Stimulated activated CD8-positive, alpha-beta memory T cell treated with anti-CD3 and anti-CD28 coated beads, Interleukin-15, amount 100 ng/mL, for 24 hours (primary cell): ENCODE measurements around the gene SBNO2.

ENCODE experiments used
- DNase-seq: peaks from one replicate; pipeline ENCODE4 v3.0.0-alpha.2; 2020; ENCODE audit warnings: low read depth

The SBNO2 gene

DNA sequence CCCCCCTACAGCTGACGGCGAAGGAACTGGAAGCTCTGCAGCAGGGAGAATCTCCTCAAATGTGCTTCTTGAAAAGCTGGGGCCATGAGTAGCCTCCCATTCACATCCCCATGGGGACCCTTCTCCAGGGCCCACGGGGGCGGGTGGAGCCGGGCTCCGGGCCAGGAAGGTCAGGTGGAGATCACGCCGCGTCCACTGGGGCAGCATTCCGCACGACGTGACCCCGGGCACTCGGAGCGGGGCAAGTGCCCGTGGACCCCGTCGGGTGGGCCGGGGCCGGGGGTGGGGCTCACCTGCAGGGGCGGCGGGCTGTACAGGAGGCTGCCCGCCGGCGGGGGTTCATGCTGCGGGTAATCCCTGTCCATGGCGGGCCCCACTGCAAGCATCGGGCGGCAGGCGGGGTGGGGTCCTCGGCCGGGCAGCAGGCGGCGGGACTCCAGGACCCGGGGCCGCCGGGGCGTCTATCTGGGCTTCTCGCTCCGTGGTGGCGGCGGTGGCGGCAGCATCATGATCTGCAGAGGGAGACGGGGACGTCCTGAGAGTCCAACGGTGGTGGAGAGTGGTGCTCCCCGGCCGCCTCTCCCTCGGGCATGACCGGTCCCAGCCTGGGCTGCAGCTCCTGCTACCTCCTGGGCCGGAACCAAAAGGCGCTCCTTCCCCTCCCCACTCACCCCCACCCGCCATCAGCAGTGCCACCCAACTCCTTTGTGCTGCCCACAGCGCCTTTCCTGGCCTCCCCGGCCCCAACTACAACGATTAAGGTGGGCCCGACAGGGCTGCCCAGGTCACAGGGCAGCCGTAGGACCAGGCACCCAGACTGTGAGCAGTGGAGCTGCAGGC, 20.0 kb downstream of the SBNO2 start:
- no peak for DNase-seq

DNA sequence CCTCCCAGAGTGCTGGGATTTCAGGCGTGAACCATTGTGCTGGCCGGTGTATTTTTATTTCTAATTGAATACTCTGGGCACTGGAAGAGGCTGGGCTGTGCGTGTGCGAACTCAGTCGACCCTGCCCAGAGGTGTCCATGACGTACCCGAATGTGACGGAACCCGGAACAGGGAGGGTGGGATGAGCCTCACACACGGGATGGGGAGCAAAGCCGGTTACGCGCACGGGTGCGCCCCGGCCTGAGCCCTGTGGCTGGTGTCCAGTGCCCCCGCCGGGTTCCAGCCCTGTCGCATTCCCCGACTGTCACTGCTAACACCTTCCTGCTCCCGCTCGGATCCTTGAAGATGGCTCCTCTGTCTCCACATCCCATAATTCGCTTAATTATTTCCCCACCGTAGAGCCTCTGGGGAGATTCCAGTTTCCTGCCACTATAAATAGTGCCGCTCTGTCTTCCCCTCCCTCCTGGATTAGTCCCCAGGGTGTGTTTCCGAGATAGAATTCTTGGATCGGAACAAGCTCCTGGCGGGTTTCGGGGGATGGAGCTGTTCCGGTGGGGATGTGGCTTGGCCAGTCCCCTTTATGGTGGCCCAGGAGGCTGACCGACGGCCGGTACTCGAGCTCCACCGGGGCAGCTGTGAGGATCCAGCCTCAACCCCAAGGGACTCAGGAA, 22.0 kb downstream of the SBNO2 start:
- no peak for DNase-seq

- DNase-seq = no peak
These were observed 22.9 kb downstream of the SBNO2 start for GRCh38 chr19:1151037-1151724.

DNA sequence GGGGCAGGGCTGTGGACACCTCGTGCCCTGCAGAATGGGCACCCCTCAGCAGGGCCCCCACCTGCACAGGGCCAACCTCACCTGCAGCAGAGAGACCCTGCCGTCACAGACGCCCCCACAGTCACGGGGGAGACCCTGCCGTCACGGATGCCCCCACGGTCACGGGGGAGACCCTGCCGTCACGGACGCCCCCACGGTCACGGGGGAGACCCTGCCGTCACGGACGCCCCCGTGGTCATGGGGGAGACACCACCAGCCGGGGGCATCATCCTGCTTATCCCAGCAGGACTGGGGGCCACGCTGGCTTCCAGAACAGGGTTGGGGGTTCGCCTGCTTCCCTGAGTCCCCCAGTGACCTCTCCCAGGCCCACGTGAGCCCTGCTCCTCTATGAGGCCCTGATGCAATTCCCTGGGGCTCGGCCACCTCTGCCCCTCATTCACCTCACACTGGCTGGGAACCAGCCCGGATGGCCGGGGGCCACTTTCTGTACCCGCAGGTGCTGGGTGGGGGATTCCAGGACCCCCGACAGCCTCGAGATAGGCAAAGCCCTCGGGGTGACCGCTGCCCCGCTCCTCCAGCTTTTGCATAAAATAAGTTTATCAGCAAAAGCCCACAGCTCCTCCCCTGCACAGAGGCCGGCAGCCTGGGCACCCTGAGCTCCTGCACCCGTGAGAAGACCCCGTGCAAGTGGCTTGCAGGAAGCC, 23.6 kb downstream of the SBNO2 start:
- DNase-seq = no peak

DNA sequence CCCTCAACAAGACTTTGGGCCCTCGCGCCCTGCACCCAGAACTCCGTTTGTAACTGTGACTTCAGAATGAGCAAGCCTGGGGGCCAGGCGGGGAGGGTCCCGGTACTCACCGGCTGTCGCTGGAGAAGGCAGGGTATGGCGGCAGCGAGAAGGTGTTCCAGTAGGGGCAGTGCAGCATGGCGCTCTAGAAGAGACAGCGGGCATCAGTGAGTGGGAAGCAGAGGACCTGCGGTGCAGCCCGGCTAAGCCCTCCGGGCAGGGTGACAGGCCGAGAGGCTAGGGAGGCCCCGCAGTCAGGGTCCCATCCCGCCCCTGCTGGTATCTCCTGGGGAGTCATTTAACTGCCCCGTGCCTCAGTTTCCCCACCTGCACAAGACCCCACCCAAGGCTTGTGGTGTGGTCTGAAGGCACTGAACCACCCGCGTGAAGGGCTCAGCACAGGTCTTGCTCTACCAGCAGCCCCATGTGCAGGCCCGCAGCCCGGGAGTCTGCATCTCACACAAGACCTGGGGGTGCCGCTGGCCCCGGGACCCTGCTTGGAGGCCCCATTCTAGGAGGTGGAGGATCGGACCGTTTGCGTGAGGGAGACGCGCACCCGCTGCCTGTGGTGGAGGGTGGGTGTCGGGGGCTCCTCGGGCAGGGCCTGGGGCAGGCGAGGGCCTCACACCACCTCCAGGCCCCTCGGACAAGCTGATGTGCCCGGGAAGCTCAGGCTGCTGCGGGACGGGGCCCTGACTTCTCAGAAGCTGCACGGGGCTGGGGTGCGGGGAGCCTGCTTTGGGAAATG, 24.6 kb downstream of the SBNO2 start:
- no peak for DNase-seq

GRCh38 chr19:1147934-1148549, 26.0 kb downstream of the SBNO2 start:
- no peak for DNase-seq

DNA sequence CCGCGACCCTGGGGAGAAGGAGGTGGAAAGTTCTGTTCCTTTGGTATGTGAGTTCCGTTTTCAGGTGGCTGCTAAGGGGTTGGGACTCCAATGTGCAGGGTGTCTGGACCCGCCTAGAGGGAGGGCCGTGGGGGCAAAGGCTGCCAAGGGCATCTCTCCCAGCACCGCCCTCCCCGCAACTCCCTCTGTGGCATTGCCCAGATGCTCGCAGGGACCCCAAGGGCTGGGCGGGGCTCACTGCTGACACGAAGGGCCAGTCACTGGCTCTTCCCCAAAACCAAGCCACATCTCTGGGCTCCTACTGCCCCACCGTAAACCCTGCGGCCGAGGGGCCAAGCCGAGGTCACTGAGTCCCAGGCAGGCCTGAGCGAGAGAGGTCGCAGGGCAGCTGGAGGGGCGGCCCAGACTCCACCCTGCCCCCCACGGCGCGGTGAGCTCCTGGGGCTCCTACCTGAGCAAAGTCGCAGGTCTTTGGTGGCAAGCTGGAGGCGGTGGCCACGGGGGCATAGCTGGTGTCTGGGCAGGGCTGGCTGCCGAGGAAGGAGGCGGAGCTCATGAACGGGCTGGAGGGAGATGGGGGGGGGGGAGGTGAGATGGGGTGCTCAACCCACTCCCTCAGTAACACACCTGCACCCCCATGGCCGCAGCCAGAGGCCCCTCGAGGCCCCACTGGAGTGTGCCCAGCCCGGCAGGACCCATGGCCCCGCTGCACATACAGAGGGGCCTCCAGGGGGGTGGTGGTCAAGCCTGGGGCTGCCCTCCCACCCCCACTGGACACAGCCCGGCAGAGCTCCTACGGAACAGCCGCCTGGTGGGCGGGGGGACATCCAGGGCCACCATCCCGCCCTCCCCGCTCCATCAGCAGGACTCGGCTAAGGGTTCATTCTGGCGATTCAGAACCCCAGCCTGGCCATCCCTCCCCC, 26.9 kb downstream of the SBNO2 start:
- no peak for DNase-seq

DNA sequence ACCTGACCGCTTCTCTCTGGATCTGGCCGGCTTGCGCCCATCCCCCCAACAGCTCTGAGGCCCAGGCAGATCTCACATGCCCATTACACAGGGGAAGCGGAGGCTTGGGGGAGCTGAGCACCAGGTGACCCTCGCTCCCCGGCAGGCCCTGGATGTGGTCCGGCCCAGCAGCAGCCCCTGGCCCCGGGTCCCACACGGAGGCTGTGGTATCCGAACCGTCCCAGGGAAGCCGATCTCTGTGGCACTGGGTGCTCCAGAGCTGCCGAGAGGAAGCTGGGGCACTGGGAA, 27.7 kb downstream of the SBNO2 start:
- DNase-seq = no peak

DNA sequence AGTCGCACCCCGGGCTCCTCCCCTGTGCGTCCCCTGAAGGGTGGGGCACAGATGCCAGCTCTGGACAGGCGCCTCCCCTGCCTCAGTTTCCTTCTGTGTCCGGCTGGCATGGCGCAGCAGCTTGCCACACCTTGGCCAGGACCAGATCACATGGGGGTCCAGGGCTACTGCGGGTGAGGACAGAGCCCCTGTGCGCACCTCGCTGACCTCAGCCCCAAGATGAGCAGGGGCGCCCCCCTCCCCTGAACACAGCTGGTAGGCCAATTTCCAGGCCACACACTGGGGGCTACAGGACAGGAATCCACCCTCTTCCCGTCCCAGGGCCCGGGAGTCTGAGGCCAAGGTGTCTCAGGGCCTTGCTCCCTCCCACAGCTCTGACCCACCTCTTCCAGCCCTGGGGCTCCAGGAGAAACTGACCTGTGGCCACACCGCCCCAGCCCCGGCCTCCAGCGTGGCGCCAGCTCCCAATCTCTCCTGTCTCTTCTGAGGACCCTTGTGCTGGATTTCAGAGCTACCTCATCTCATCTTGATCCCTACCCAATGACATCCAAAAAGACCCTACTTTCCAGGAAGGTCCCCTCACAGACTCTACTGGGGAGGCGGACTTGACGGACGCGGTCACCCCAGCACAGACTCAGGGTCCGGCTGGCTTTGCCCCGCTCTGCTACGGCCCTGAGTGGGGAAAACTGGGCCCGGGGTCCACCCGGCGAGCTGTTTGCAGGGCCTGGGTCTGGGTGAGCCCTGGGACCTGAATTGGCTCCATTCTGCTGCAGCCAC, 28.2 kb downstream of the SBNO2 start:
- no peak for DNase-seq

- DNase-seq = no peak
These were observed 29.3 kb downstream of the SBNO2 start for GRCh38 chr19:1144741-1145140.

DNA sequence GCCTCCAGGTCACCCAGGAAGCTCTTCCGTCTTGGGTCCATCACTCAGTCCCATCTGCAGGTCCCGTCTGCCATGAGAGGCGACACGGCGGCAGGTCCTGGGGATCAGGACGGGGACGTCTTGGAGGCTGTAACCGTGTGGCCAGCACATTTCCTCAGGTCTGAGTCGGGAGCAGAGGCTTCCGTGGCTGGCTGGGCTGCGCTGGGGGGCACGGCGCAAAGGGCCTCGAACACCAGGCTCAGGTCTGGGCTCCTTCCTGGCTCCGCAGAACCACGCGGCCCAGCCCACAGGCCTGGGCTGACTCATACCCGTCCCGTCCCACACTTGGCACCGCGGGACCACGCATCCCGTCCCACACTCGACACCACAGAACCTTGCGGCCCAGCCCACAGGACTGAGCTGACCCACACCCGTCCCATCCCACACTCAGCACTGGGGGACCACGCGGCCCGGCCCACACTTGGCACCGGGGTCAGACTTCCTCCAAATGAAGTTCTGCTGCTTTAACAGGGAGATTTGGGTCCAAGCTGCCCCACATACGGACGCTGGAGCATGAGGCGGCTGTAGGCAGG, 30.2 kb downstream of the SBNO2 start:
- DNase-seq = no peak

DNA sequence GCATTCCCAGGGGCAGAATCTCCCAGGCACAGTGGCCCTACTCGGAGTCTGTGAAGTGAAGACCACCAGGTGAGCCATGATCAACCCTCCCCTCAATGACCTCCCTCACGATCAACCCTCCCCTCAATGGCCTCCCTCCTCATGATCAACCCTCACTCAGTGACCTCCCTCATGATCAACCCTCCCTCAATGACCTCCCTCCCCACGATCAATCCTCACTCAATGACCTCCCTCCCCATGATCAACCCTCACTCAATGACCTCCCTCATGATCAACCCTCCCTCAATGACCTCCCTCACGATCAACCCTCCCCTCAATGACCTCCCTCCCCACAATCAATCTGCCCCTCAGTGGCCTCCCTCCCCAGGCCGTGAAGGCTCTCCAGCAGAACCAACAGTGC, 32.1 kb downstream of the SBNO2 start:
- no peak for DNase-seq

DNA sequence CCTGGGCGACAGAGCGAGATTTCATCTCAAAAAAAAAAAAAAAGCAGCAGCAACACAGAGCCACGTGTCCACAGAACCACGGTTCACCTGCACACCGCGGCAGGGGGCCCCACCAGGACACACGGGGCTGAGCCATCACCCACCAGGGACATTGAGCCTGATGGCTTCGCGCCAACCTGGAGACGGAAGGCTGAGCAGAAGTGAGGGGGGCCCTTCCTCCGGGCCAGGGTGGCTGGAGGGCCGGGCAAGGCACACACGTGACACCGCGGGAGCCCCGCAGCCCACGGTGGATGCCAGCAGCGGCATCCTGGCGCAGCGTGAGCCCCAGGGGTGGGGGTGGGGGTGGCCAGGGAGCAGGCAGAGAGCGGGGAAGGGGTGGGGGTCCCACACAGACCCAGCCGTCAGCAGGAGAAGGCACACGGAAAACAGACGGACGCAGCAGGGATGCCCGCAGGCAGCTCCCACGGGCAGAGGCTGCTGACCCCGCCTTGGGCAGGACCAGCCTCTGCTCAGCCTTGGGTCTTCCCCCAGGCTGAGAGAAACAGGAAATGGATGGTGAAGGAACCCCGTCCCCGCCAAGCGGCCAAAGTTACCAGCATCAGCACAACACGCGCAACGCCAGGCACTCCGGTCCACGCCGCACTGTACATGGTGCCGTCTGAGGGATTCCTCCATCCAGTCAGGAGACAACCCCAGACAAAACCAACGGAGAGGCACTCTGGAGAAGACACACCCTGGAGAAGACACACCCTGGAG, 33.6 kb downstream of the SBNO2 start:
- no peak for DNase-seq

DNA sequence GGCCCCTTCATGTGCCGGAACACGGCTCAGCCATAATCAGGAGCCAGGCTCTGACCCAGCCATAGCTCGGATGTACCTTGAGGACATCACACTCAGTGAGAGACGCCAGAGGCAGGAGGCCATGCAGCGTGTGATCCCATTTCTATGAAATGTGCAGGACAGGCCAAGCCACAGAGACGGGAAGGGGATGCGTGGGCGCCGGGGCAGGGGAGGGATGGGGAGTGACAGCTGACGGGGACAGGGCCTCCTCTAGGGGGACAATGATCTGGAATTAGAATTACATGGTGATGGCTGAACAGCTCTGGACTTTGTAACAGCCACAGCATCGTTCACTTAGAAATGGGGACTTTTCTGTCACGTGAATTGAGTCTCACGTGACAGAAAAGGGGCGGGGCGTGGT, 34.9 kb downstream of the SBNO2 start:
- no peak for DNase-seq

DNA sequence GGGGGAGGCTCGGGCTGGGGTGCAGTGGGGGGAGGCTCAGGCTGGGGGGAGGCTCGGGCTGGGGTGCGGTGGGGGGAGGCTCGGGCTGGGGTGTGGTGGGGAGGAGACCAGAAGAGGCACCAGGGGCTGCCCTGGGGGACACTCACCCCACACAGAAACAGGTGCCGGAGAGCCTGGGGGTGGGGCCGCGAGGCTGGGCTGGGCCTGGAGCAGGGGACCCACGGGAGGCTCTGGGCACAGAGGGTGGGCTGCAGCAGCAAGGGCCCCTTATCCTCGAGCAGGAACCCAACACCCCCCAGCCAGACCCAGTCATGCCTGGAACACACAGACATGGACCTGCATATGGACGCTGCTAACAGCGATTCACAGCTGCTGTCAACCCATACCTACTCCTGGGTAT, 35.9 kb downstream of the SBNO2 start:
- DNase-seq = no peak

GRCh38 chr19:1136621-1137317, 37.3 kb downstream of the SBNO2 start:
- DNase-seq = no peak

GRCh38 chr19:1136201-1136600, 37.9 kb downstream of the SBNO2 start:
- DNase-seq = no peak

GRCh38 chr19:1135454-1135853, 38.6 kb downstream of the SBNO2 start:
- no peak for DNase-seq
